Inferior parietal cortex (tissue), 1 donor: ENCODE results near the gene CDKL4.
"Not testable (repeated sequence)": the region's sequence is repeated elsewhere in the genome, so short reads cannot be mapped to it uniquely, and the experiment has no call there.

Experiments used
- DNase-seq: peaks from one replicate; pipeline ENCODE4 v3.0.0-alpha.2; 2016; ENCODE audit errors: extremely low spot score

The CDKL4 gene

DNA sequence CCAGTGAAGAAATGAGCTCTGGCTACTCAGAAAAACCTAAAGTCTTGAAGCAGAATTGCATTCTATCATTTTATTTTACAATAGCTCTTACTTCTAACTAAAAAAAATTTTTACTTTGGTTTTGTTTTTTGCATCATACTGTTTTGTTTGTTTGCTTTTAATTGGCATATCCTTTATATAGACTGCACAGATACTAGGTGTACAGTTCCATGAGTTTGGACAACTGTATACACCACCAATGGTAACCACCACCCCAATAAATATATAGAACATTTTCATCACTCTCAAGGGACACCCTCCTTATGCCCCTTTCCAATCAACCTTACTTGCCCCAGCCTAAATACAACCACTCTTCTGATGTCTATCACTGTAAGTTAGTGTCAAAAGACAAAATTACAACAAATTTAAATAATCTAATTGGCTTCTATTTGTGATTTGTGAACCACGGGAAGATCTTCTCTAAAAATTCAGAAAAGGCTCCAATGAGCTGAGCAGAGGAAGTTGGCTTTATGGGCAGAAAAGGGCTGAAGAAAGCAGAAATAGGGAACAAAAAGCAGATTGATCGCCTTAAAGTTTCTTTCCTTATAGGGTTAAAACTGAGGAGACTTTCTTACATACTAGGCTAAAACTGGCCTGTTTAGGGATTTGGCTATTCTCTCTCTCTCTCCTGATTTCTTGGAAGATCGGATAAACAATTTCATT is 100.7 kb downstream of the CDKL4 start:
- DNase-seq, result no peak

DNA sequence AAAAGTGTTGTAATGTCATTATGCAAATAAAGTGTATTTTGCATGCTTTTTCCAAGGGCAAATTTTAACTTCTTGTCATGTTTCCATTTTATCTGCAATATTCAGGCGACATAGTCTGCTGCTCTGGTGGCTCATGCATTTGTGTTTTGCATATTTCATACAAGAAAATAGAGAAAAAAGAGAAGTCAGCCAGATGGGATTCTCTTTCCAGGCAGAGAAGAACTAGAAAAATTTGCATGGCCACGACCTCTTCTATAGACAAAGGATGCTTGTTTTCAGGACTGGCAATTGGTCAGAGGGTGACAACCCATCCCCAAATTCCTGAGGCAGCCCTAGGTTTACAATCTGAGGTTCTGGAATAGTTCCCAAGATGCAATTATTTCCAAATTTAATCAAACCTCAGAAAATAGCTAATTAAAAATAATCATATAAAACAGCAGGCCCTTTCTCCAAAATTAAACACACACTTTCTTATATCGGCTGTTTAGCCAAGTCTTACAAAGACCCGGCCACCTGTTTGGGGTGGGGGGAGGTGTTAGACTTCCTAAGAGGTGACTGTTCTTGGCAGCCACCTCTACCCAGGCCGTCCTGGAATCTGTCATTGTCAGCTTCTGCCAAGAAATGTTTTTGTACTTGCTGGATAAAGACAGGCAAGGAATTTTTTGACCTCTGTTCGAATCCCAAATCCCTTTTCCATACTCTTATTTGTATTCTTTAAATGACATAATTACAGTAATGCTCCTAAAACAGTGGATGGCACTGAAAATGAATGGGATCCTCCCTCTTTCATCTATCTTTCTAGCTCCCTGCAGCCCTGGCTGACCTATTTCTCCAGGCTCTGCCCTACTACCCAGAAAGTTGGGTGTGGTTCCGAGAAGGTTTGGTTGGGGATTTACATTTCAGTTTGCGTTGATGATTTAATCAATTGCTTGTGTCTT is 102.2 kb downstream of the CDKL4 start:
- DNase-seq, result no peak

DNA sequence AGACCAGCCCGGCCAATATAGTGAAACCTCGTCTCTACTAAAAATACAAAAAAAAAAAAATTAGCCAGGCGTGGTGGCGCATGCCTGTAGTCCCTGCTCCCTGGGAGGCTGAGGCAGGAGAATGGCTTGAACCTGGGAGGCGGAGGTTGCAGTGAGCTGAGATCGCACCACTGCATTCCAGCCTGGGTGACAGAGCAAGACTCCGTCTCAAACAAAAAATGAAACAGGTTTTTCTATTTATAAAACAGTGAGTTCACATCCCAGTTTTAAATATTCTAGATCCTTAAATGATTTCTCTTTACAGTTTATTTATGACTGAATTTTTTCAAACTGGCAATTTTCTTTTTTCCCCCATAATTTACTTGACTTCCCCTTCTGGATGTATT is 102.8 kb downstream of the CDKL4 start:
- not testable (repeated sequence) for DNase-seq

DNA sequence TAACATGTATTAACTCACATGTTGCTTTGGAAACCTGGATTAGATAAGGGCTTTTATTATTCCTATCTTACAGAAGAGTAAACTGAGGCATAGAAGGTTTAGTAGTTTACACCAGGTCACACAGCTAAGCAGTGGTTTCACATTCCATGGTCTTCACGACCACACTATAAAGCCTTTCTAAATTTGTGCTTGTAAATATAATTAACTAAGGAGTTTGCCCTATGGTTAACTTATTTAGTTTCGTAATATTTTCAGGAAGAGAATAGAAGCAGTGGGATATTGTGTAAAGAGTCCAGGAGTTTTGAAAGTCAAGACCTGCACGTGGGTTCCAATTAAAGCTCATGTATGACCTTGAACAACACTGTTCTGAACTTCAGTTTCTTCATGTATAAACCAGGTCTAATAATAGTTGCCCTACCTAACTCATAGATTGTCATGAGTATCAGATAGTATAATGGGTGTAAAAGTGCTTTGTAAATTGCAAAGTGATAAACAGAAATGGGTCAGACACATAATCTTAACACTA is 103.4 kb downstream of the CDKL4 start:
- DNase-seq, result no peak

DNA sequence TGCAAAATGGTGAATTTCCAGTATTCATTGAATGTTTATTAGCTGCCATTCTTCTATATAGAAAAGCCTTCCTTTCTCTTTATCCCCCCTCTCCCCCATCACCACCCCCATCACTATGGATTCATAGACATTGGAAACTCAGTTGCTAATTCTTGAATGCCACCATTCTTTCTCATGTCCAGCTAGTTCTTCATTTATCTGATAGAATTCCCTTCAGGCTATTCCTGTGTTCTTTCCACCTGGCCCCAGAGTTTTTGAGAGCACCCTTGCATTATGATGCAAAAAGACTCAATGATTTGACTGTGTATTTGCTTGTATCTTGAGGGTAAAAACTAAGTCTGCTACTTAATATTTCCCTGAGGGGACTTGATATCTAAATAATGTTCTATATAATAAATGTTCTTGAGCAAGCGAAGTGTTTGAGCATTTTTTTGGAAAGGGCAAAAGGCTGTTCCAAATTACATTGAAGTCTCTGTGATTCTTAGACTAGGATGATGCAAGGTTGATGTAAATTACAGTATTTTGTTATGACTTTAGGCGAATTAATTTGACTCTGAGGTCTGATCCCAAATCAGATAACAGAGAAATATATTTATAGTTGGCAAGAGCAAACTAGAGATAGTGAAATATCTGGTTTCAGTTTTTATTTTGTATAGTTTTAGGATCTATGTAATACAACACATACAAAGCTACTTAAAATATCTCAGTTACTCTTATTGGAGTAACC is 104.1 kb downstream of the CDKL4 start:
- no peak for DNase-seq

DNA sequence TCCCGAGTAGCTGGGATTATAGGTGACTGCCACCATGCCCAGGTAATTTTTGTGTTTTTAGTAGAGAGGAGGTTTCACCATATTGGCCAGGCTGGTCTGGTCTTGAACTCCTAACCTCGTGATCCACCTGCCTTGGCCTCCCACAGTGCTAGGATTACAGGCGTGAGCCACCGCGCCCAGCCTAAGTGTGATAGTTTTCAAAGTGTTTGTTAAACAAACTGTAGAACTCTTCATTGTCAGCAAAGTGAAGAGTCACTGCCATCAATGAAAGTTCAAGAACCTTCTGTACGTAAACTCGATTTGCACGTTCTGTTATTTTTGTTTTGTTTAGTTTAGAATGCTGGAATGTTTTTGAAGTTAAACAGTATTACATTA is 104.9 kb downstream of the CDKL4 start:
- no peak for DNase-seq

DNA sequence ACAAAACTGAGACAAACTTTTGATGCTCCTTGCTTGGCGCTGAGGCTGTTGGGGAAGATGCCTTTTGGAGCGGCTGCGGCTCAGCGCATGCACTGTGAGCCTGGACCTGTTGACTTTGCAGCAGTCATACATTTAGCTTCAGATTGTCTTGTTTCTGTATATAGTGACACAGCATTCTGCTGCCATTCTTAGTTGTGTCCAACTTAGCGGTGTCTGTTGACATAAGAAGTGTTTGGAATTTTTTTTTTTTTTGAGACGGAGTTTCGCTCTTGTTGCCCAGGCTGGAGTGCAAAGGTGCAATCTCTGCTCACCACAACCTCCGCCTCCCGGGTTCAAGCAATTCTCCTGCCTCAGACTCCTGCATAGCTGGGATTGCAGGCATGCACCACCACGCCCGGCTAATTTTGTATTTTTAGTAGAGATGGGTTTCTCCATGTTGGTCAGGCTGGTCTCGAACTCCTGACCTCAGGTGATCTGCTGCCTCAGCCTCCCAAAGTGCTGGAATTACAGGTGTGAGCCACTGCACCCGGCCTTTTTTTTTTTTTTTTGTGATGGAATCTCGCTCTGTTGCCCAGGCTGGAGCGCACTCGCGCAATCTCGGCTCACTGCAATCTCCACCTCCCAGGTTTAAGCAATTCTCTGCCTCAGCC is 105.5 kb downstream of the CDKL4 start:
- DNase-seq, result not testable (repeated sequence)

DNA sequence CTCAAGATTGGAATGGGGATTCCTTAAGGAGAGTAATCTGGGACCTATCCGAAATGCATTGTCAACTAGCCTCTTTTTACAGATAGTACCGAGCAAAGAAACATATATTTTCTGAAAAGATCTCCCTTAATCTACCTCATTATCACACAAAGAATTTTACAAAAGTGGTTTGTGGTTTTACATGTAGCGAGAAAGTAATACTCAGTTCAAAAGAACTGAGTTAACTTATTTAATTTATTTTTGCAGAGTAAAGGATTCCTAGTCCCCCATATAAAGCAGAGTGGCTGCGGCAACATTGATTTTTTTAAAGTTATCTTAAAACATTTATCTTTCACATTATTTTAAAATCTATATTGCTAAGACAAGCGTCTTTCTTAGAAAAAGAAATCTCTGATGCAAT is 107.0 kb downstream of the CDKL4 start:
- no peak for DNase-seq

DNA sequence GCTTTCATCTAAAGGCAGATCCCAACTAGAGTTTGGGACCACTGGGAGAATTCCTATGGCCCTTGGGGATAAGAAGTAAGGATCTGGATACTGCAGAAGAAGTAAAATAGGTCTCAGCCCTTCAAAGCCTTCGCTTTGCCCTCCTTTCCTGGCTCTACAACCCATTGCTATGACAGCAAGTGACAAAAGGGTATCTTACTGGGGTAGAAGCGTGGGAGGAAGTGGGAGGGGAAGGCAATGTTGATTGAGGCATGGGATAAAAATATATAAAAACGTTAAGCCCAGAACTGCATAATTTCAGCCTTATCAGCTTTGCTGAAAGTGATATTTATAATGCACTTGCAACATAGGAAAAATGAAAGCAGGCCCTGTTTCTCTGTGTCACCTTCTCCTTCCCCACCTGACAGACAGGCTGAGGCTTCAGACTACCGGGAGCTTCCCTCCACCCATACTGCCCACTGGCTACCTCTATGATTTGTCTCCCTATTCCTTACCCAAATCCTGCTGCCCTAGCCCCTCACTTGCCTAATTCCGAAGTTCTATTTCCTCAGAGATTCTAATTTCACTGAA is 108.0 kb downstream of the CDKL4 start:
- DNase-seq, result no peak

DNA sequence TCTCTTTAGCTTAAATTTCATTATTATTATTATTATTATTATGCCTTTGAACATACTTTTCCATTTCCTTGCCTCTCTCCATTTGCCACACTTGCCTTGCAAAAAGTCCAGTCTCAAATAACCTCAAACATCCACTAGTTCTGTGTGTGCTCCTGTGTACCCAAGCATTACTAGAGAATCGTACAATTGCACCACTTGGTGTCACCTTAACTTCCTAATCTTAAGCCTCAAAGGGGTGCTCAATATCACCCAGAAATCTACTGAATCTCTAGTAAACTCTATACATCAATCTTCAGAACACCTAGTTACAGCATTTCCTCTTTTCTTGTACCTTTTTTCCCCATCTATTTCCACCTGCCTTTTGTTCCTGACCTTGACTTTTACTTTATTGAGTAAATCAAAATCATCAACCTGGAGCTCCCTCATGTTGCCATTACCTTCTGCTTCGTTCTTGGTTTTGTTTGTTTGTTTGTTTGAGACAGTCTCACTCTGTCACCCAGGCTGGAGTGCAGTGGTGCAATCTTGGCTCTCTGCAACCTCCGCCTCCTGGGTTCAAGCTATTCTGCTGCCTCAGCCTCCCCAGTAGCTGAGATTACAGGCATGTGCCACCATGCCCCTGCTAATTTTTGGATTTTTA is 110.4 kb downstream of the CDKL4 start:
- DNase-seq, result no peak

DNA sequence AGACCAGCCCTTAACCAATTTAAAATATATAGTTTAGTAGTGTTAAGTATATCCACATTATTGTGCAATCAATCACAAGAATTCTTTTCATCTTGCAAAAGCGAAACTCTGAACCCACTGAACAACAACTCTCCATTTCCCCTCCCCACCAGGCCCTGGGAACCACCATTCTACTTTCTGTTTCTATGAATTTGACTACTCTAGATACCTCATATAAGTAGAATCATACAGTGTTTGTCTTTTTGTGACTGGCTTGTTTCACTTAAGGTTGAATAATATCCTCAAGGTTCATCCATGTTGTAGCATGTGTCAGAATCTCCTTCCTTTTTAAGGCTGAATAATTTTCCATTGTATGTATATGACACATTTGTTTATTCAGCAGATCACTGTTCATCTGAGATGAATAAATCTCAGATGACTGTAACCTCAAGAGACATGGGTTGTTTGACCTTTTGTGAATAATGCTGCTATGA is 114.8 kb downstream of the CDKL4 start:
- DNase-seq, result no peak

DNA sequence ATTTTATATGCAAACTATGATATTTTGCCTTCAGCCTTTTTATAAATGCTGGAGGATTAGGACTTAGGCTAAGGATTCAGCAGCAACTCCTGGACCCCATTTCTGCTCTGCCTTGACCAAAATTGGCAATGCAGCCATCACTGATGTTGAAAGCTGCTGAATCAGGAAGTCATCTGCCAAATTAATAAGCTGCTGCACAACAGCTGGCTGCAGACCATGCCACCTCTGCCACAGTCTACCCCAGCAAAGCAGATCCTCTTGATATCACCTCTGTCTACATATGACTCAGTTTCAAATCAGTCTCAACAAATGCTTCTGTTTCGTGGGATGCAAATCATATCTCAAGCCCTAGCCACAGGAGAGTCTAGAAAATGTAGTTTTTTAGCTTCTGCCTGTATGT is 115.8 kb downstream of the CDKL4 start:
- DNase-seq, result no peak
